GM18909 (cell line): ENCODE measurements around the gene SLC26A9.

Experiments
- ATAC-seq: cut with Tn5 transposase; IDR thresholded peaks from one replicate; pipeline ENCODE4 v1.9.1; 2021; ENCODE audit warnings: mild to moderate bottlenecking; ENCODE audit not compliant: unreplicated experiment, poor library complexity

SLC26A9 gene, protein sequence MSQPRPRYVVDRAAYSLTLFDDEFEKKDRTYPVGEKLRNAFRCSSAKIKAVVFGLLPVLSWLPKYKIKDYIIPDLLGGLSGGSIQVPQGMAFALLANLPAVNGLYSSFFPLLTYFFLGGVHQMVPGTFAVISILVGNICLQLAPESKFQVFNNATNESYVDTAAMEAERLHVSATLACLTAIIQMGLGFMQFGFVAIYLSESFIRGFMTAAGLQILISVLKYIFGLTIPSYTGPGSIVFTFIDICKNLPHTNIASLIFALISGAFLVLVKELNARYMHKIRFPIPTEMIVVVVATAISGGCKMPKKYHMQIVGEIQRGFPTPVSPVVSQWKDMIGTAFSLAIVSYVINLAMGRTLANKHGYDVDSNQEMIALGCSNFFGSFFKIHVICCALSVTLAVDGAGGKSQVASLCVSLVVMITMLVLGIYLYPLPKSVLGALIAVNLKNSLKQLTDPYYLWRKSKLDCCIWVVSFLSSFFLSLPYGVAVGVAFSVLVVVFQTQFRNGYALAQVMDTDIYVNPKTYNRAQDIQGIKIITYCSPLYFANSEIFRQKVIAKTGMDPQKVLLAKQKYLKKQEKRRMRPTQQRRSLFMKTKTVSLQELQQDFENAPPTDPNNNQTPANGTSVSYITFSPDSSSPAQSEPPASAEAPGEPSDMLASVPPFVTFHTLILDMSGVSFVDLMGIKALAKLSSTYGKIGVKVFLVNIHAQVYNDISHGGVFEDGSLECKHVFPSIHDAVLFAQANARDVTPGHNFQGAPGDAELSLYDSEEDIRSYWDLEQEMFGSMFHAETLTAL

DNA sequence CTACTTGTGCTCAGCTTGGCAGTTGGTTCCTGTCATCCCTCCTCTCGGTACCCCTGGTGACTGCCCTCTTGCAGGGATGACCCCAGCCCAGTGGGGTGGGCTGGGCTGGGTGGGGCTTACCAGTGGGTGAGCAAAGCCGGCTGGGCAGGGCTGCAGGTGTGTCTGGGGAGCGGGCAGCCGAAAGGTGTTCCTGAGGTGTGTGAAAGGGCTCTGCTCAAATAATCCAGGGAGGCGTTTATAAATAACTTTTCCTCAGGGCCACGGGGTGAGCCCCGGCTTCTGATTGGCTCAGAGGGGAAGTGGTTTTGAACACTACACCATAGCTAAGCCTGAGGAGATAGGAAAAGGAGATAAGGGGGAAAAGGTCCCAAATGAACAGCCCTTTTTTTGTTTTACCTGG, at the start of gene SLC26A9:
TSS of gene SLC26A9 (minus strand) at position 212 of the 400 bp plus-strand sequence. CDS start 7,636 bp downstream, outside the sequence.
- no peak for ATAC-seq

DNA sequence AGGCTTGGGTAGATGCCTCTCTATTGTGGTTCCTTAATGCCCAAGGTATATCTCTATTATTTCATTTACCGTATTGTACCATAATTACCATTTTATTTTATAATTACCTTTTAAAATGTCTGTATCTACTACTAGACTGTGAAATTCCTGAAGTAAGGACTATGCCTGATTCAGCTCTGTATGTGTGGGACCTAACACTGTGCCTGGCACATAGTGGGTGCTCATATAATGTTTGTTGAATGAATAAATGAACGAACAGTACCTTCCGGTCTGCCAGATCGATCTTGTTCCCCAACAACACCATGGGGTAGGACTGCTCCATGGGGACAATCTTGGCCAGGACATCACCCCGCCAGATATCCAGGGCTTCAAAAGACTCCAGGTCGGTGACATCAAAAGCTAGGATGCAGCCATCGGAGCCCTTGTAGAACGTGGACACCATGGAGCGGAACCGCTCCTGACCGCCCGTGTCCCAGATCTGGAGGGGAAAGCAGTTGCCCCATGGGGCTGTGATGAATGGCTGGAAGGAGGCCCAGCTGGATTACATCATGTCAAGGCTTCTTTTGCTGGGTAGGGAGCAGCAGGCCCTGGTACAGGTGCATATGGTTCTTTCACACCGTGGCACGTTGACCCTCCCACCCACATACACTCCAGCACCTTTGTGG, 49.1 kb upstream of the SLC26A9 start:
- ATAC-seq = no peak

DNA sequence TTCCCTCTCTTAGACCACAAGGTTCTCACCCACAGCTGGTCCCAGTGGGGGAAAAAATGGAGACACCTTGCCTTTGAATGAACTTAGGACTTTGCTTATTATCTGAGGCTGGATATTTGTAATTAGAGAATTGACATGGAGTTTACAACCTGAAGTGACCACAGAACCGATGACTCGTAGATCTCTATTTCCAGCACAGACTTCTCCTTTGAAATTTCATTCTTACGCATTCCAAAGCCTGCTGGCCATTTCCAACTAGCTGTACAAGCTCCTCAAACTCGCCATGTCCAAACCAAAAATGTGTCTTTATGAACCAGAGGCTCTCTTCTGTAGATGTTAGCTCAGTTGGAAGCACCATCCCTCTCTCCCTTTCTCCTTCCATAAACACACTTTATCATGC, 48.0 kb upstream of the SLC26A9 start:
- no peak for ATAC-seq

DNA sequence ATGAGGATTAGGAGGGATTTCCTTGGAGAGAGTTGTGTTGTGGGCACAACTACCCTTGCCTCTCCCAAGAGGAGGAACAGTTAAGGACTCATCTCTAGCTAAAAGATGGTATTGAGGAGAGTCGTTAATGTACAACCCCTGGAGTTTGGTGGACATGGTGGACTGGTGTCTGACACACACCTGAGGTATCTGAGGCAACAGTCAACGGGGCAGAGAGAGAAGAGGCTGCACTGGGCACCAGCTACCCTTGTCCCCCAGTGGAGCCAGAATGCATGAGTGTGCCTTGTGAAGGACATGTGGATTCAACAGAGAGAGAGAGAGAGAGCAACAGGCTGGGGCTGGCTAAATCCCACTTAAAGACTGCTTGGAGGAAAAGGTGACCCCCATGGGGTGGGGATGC, 47.0 kb upstream of the SLC26A9 start:
- no peak for ATAC-seq

DNA sequence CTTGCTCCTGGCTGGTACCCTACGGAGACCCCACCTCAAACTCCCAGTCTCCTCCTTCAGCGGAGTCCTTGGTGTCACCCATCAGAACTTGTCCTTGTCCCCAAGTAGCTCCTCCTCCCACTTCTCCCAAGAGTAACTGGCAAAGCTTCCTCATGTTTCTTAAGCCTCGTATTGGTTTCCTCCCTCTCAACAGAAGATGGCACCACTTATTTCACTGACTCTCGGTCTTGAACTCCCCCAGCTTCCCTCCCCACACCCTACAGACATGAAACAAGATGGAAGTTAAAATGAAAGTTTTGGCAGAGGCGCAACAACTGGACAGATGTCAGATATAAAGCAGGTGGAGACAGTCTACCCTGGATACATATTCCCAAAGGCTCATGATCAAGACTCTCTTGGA, 46.5 kb upstream of the SLC26A9 start:
- no peak for ATAC-seq

DNA sequence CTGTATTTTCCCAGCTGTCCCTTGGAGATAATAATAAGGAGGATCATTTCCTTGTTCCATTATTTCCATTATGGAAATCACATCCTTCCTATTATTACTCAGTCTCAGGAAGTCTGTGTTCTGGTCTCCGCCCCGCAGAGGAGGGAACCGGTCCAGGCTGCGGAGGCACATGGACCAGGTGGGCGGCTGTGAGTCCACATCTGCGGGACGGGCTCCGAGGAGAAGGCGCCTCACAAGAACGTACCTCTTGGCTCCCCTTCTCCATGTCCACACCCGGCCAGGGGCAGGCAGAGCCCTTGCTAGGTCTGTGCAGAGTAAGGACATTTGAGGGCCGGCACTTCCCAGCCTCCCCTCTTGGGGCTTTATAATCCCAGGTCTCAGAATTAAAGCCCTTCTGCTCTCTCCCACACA, 45.3 kb upstream of the SLC26A9 start:
- ATAC-seq = no peak

DNA sequence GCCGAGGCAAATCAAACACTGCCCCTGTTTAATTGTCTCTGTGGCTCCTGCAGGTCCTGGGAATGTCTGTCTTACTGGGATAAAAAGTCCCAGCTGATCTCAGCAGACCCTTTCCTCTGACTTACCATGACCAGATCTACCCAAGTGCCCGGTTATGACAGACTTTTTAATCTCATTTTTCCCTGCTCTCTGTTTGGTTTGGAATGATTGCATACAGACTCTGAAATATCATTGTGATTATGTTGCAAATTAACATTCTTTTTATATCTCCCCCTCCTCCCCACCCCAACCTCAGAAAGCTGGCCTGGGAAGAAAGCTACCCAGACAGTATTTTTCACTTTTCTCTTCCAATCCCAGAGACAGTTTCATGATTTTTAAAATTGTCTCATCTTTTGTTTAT, 43.6 kb upstream of the SLC26A9 start:
- ATAC-seq = no peak

DNA sequence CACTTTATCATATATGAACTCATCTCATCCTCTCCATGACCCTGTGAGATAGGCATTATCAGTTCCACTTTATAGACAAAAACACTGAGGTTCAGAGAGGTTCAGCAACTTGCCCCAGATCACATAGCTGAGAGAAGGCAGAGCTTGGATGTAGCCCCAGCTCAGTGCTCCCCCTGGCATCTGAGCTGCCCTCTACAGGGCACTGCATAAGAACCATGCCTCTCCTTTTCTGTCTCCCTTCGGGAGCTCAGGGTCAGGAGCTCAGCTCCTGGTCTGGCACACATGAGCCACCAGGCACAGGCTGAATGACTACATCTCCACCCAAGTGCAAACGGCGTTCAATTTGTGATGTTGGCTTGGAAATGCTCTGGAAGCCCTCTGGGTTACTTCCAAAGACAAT, 43.0 kb upstream of the SLC26A9 start:
- no peak for ATAC-seq

DNA sequence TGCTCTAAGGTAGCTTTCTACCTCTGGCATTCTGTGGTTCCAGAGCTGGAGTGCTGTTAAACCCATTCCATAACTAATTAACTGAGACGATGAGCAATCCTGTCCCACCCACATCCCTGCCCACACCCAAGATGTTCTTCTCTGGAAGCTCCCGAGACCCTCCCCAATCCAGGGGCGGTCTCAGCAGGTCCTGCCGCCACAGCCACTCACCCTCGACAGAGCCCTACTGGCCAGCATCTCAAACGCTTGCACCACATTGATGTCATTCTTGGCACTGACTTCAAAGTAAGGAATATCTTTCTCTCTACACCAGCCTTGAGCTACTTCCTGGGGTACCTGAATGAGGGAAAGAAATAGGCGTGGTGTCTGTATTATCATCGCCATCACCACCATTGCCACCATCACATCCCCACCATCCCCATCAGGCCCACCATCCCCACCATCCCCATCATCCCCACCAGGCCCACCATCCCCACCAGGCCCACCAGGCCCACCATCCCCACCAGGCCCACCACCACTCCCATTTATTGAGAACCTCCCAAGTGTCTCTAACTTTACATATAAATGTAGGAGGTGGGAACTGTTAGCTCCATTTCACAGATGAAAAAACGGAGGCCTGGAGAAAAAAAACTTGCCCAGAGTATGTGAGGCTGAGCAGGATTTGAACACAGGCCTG, 42.2 kb upstream of the SLC26A9 start:
- ATAC-seq = no peak

DNA sequence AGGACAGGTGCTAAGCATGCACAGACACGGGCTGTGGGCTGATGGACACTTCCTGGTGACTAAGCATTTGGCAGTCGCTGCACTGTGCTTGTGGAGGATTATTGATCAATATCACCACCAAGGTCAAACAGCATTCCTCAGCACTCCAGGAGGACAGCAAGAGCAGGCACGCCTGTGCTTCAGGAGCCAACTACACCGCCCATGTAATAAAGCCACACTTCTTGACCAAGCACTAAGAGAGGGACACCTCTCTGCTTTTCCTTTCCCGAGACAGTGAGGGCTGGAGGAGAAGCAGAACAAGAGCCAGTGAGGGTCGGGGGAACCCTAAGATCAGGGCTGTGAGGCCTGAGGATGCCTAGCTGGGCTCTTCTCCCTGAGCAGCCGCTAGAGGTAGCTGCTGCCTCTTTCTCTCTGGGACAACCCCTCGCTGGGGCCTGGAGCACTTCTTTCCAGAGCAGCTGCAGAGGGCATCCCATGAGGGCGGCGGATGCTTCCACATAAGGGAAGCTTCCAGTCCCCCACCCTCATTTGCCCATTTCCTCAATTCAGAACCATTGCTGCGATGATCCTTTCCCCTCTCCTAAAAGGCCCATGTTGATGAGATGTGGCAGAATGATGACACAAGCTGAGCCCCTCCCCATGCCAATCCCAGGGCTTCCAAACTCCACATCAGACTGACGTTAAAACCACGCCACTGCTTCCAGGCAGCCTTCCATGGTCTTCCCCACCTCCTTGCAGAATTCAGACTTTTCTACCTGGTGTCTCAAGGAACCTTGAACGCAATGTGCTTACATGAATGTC, 40.9 kb upstream of the SLC26A9 start:
- no peak for ATAC-seq

DNA sequence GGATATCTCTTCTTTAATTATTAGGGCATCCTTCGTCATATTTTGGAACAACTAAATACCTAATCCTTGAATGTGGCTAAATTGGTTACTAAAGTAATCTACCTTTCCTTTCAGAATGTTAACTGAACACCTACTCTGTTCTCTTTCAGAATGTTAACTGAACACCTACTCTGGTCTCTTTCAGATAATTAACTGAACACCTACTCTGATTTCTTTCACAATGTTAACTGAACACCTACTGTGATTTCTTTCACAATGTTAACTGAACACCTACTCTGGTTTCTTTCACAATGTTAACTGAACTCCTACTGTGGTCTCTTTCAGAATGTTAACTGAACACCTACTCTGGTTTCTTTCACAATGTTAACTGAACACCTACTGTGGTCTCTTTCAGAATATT, 38.0 kb upstream of the SLC26A9 start:
- ATAC-seq = no peak

DNA sequence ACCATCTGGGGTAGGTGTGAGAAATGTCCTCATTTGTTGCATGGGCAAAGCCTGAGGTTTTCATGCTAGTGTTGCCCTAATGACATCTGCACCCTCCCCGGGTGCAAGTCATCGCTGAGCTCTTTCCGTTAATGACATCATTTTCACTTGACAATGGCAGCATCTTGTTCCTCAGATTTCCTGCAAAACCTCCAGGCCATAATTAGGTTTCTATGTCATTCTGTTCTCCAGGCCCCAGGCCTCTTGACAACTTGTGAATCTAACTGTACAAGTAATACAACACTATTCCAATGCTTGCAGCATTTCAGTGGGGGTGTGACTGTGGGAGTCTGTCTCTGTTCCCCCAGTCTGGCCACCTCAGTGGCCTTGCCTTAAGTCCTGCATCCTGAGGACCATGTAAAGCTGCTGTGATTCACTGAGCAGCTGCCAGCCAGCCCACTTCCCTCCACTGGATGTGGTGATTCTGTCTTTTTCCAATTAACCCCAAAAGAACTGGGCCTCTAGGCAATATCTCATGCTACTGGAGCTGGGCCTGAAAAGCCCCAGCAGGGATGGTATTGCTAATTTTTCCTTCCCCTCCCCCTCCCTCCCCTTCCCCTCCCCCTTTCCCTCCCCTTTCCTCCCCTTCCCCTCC, 37.1 kb upstream of the SLC26A9 start:
- no peak for ATAC-seq

DNA sequence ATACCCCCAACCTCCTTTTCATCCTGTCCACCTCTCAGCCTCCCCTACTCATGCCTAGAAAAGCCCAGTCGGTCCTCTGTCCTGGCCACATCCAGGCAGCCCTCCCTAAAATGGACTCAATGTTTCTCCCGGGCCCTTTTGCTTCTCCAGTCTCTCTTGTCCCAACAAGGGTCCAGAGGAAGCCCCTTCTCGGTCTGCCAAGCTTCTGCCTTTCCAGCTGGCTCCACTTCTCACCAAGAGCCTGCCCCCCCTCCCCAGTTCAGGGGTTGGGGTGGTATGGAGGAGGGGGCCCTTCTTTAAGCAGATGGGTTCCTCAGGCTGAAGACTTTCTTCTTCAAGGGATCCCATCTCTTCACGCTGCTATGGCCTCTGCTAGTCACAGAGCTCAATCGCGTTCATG, 36.0 kb upstream of the SLC26A9 start:
- no peak for ATAC-seq

DNA sequence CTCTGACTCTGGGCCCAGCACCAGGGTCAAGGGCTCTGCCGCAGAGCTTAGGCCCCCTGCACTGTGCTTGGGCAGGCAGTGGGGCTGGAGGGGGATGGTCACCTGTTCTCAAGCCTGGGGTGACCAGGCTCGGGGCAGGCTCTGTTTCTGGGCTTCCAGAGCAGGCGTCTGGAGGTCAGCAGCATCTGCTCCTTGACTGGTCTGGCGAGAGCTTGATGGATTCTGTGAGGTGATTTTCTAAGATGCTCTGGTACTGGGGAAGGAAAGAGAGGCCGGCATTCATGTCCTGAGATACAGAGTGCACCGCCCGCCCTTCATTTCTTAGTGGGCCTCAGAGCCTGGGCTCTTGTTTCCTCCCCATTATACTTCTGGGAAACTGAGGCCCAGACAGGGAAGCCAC, 35.4 kb upstream of the SLC26A9 start:
- ATAC-seq = no peak

DNA sequence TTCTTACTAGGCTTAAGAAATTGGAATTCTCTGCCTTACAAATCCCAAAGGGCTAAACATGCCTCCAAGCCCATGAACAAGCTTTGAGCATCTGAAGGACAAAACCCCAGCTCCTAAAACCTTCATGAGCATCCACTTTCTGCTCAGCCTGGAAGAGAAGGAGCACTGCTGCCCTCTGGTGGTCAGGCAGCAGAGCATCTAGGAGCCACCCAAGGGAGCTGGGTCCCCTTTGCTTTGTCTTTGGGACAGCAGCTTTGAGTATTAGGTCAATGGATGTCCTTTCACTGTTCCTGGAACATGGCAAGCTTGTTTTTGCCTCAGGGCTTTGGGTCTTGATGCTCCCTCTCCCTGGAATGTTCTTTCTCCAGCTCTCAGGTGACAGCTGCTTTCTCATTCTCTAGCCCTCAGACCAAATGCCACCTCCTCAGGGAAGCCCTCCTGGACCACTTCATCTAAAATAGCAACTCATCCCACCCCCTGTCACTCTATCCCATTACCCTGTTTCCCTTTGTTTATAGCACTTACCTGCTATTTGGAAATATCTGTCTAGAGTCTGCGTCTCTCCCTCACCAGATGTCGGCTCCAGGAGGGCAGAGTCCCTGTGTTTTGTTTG, 34.3 kb upstream of the SLC26A9 start:
- no peak for ATAC-seq

DNA sequence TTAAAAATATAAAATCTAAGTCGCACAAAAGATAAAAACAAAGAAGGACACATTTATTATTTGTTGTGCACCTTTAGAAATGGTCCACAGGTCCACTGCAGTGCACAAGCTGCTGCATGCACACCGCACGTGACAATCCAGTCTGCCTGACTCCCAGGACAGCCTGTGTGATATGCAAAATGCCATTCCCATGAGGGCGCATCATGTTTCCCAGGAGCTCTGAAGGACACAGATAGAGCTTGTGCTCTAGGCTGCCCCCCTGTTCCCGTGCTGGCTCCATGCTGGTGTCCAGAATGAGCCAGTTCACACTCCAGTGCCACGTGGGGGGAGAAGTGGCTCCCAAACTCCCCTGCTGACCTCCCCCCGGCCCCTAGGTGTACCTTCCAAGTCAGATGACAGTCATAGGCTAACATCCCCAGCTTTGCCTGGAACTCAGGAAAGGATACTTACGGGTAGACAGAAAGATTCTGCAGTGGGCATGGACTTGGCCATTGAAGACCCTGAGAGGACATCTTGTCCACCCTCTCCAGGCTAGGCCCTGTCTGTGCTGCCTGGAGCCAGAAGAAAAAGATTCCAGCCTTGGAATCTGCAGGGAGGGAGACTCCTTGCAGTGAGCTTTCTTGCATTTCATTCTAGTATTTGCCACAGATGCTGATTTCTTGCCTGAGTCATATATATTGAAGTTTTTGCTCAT, 33.6 kb upstream of the SLC26A9 start:
- ATAC-seq = no peak

DNA sequence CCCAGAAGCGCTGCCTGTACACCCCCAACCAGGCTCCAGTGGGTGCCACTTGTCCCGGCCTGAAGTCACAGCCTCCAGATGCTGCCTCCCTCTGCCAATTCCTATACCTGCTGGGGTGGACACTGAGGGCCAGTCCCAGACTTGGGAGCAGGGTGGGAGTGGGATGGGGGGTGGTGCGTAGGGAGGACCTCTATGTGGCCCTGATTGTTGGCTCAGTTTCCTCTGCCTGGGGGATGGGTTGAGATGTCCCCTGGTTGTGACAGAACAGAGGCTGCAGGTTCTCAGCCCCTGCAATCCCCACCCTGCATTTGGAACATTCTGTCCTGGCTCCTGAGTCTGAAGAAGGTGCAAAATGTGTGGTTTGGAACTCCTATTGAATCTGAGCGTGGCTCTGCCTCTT, 32.8 kb upstream of the SLC26A9 start:
- ATAC-seq = no peak

DNA sequence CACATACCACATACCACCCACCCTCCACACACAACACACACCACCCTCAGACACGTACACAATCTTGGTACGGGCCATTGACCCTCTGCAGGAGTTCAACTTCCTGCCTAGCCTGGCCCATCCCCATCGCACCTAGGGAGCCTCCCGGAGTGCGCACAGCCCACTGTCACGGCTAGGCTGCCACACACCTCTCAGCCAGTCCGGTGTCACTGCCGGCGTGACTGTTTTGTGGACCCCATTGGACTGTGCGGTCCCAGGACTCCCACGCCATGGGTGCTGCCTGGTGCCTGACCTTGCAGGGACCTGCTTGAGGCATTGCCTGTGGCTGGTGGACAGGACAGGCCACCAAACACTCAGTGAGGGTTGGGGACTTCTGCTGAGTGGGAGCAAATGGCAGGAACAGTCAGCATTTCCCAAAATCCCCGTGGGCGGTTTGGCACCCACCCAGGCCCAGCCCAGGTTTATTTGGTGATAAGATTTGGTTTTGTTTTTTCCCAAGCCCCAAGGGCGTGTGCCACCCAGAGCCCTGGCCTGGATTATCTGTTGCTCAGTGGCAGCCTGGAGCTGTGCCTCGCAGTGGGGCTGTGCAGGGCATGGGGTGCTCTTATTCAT, 32.2 kb upstream of the SLC26A9 start:
- ATAC-seq = no peak
